Activated gamma-delta T cell (primary cell): Measurements from ENCODE around the gene ZBTB7C.

Experiments used
- DNase-seq: peaks from one replicate; lab custom pipeline; 2025; lab: John Stamatoyannopoulos, UW

Gene ZBTB7C

GRCh38 chr18:48354746-48355260 lies 54.4 kb downstream of the ZBTB7C start:
- DNase-seq: no peak

DNA sequence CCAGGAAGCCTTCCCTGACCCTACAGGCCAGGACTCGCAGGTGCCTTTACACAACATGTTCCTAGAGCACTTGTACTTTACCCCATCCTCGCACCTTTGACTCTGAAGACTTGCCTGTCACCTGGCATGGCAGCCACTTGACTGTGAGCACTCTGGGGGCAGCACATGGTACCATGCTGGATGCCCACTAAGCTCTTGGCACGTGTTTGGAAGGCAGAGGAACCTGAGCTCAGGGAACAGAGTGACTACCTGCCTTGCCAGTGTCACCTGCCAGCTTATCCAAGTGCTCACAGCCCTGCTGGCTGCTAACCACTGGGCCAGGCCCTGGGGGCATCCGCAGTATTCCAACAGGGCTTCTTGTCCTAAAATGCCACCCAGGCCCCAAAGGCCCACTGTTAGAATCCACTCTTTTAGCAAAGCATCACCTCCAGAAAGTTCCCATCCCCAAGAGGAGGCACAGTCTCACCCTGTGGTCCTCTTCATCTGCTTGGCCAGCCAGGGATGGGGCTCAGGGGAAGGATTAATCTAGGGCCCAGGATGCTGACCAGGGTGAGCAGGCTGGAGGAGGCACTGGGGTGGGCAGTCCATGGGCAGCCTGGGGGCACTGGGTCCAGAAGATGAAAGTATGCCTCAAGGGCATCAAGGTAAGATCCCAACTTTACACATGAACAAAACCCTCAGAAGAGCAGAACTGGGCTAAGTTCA lies 57.0 kb downstream of the ZBTB7C start:
- no peak for DNase-seq

DNA sequence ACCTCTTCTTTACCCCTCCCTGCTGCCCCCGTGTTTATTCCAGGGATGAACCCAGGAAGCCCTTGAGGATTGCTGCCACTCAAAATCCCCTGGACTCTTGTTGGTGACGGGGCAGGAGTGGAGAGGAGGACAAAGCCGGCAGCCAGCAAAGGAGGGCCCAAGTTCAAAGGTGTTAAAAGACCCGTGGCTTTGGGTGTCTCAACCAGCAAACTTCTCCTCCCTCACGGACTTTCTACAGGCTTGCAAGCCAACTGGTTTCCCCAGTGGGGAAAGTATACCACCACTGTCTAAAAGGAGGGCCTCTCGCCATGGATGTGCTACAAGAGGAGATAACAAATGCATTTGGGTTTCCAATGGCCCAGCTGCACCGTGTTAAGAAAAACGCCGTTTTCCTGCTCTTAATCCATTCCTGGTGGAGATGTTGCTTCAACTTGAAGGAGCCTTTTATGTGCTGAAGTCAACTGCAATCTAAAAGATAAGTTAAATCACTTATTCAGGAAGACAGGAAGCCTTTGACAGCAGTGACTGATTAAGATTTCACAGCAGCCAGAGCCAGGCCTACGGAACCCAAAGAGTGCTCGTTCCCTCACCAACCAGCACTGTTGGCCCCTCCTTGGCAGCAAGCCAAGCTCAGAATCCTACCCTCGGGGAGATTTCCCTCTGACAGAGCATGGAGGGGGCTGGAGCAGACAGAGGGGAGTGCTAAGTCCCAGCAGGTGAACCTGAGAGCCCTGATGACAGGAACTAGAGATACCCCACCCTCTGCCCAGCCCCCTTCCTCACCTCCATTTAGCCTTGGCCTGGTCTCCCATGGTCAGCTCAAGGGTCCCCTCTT lies 57.8 kb downstream of the ZBTB7C start:
- no peak for DNase-seq

DNA sequence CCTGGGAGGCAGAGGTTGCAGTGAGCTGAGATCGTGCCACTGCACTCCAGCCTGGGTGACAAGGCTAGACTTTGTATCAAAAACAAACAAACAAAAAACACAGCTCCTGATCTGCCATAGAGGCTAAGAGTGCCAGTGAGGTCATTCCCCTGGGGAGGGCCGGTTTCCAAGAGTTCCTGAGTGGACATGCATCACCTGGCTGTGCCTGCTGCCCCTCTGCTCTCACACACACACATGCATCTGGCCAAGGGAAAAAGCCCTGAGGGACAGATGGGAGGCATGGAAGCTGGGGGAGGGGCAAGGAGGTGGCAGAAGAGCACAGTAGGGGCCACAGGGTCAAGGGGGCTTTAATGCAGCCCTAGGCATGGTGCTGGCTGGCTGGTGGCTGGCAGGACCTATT lies 60.4 kb downstream of the ZBTB7C start:
- DNase-seq: no peak

- DNase-seq: no peak
These were observed 61.3 kb downstream of the ZBTB7C start for GRCh38 chr18:48347756-48348326.

DNA sequence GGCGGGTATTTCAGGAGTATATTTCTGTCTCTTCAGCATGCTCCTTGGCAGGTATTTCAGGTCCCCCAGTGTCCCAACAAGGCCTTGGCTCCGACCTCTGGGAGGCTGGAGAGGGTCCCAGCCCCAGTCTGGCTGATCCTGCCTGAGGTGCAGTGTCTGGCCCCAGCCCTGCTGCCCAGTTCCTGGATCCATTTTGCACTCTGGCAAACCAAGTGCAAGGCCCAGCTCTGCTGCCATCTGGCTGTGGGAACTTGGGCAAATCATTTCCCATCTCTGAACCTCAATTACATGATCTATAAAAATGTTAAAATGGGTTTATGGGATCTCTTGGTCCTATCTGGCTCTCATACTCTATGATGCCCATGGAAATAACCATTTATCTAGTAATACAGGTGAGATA lies 63.6 kb downstream of the ZBTB7C start:
- DNase-seq: no peak

DNA sequence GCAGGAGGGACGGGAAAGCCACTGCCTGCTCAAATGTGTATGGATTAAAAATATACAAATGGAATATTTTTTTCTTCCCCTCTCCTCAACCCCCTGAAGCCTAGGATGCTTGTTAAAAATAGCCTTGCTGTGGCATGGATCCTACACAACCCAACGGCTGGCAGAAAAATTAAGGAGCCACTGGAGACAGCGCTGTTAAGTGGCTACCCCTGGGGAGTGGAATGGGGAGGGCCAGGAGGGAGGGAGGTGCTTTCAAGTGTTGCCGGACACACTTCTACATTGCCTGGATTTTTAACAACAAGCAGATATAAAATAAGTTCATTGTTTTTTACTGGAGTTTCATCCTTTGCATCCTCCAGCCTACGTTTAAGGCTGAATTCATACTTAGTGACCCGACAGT lies 66.6 kb downstream of the ZBTB7C start:
- no peak for DNase-seq

DNA sequence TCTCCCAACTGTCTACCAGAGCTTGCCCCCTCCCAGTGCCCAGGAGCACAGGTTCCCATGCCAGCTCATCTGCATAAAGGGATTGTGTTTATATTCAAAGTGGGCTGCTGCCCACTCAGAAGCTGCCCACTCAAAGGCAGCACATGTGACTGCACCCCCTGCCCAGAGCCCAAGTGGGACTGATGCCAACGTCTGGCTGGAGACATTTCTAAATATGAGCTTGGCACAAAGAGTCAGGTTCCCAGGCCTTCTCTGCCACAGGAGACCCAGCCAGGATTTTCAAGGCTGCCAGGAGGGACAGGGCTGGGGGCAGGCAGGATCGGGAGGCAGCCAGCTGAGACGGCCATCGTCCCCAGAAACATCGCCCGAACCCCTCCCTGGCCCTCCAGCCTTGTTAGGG lies 67.1 kb downstream of the ZBTB7C start:
- no peak for DNase-seq

- DNase-seq: no peak
These were observed 68.6 kb downstream of the ZBTB7C start for GRCh38 chr18:48340560-48340959.

DNA sequence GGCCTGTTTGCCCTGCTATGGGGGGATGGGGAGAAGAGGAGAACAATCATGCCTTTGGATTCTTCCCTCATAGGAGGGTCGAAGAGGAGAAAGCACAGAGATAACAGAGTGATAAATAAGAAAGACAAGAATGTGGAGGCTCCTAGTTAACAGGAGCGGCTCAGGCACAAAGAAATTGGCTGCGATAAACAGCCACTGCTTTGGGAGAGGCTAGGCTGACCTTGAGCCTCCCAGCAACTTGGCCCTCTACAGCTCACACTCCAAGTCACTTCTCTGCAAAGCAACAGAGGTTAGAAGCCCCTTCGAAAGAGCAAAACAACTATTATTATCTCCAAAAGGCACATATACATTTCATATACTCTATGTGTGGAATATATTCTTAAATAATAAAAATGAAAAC lies 69.5 kb downstream of the ZBTB7C start:
- no peak for DNase-seq

- no peak for DNase-seq
These were observed 70.3 kb downstream of the ZBTB7C start for GRCh38 chr18:48338915-48339314.

DNA sequence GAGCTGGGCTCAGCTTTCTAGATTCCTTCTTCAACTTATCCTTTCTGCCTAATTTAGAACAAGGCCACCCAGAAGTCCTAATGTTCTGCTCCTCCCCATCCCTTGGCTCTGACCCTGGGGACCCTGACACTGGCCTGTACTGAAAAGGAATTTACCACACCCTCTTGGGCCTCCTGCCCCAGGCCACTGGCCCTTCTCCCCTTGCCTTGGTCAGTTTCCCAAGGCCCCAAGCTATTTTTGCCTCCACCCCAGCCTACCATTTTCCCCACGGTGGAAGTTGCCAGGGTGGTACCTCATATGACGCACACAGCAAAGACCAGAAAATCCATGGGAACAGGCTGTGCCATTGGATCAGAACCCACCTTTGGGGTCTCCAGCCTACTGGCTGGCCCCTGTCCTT lies 72.1 kb downstream of the ZBTB7C start:
- no peak for DNase-seq

GRCh38 chr18:48336332-48336731 lies 72.9 kb downstream of the ZBTB7C start:
- DNase-seq: no peak

- no peak for DNase-seq
These were observed 73.4 kb downstream of the ZBTB7C start for GRCh38 chr18:48335829-48336228.

DNA sequence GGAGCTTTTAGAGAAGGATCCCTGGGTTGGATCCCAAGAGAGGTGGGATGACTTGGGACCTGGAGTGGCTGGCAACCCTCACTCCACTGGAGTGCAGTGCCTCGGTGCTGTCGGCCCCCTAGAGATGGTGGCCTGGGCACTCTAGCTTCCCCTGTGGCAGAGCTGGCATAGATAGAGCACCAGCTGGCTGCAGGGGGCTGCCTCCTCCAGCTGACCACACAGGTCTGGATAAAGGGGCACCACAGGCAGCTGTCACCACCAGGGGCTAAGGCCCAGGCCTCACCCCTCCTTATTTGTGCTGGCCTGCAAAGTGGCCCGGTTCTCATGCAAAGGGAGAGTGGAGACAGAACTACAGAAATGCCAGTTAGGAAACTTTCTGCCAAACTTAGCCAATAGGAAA lies 74.3 kb downstream of the ZBTB7C start:
- DNase-seq: no peak

- no peak for DNase-seq
These were observed 75.6 kb downstream of the ZBTB7C start for GRCh38 chr18:48333563-48333962.

DNA sequence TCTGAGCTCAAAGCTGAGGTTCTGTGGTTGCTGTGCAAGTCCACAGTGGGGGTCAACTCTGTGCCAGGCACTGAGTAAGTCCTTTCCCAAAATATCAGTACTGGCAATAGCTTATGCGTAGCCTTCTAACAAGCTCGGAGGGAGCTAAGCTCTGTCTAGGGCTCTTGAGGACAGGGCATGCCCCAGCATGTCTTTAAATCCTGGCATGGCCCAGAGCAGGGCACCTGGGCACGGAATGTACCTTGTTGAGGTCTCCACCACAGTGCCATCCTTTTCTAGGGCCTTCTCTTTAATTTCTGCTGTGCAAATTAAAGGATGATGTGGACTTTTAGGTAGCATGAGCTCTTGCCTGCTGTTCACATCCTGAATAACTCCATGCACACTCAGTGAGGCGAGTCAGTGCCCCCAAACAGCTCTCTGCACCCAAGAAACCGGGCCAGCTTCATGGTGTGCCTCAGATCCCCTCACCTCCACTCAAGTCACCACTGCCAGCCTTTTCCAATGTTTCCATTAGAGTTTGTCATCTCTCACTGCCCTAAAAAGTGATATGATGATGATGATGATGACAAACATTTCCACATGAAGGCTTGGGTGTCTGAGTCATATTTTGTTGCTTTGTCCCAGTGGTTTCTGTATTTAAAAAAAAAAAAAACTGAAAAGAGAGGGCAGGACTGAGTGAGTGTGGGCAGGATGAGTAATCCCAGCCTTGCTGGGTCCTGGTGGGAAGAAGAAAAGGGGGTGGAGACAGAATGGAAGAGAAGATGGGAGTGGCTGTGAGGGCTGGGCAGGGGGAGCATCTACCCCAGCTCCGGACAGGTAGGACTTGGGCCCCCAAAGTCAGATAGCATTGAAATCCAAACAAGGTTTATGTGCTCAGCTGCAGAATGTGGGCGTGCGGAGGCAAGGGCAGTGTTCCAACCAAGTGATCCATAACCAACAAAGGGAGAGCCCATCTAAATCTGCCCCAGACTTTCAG lies 78.9 kb downstream of the ZBTB7C start:
- no peak for DNase-seq

DNA sequence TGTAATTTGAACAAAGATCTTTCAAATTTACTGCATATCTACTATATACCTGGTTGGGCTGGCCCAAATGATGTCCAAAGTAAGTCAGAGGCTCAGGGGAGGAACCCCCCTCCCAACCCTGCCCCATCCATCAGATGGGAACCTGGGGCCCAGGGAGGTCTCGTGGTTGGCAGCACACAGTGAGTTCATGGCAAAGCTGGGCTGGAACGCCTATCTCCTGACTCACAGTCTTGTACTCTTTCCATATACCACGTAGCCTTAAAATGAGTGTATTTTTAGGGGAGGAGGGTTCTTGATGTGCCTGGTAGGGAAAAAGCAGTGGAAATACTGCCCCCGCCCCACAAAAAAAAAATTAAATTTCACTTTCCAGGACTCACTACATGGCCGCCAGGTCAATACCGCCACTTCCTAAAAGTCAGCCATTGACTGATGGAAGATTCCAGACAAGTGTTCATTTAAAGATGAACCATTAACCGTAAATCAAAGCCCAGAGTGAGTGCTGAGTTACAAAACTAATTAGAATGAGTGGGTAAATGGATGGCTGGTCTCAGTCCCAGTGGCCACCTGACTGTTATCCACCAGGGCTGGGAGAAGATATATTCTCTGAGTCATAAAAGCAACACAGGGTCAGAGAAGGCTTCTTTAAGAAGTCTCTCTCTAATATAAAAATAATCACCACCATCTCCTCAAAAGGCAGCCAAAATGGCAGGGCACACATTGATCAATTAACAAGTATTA lies 80.5 kb downstream of the ZBTB7C start:
- DNase-seq: no peak

DNA sequence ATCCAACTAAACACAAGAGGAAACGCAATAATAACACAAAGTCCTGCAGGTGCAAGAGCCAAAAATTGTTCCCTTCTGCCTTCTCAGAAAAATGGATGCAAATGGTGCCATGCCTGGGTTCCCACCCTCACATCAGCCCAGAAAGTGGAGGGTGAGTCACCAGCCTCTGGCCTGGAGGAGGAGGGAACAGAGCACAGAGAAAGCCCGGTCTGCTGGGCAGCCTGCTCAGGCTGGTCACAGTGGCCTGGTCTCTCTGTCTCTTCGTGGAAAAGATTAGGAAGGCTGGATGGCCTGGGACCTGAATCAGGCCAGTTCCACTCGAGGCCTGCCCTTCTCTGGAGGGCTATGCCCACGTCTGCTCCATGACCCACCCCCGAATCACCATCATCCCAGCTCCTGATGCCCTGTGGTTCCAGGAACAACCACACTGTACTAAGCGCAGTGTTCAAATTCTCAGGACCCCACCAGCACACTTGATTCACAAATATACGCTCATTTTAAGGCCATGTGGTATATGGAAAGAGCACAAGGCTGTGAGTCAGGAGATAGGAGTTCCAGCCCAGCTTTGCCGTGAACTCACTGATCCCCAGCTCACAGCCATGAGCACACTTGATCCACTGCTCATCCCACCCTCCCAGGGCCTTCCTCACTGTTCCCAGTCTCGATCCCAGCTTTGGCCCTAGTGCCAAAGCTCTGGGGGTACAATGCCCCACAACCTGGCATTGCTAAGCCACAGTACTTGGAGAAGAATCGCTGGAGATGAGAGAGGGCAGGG lies 82.1 kb downstream of the ZBTB7C start:
- no peak for DNase-seq

GRCh38 chr18:48325115-48325665 lies 84.0 kb downstream of the ZBTB7C start:
- no peak for DNase-seq
